ENCODE data around the gene BRD4. TPM values are rescaled to one million over a fixed set of nuclear protein-coding genes. Genes with fewer than 3 reads are reported as not detected.

The BRD4 gene
- total and polyA plus RNA-seq, 2 donors (not counting 1 experiment from before 2014, with no cell fraction given): 9.9 to 20.1 TPM

DNA sequence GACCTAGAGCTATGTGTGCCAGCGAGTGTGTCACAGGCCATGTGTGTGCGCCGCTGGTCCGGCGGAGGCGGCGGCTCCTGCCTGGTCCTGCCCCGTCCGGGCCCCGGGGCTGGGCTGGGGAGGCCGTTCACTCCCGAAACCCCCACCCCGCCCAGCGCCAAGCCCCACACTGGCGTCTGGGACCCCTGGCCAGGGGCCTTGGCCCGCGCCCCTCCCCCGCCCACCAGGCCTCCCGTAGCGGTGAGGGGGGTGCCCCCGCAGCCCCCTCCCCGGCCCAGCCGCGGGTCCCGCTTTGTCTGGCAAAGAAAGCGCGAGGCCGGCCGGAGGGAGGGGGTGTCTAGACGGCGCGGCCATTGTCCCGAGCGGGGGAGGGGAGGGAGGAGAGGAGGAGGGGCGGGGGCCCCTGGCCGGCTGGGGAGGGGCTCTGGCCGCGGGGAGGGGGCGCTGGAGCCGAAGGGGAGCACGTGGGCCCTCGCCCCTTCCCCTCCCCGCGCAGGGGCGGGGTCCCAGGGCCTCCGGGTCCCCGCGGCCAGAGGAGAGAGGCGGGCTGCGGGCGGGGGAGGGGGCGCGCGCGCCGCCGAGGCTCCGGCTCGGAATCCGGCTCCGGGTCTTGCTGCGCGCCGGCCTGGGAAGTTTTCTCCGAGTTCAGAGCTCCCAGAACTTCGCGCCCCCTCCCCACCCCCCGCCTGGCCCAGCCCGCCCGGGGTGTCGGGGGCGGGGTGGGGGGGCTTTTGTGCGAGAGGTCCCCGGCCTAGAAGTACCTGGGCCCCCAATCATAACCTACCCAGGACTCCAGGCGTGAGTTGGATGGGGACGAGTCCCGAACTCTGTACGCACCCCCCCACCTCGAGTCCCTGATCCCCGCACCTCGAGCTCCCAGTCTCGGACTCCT lies 132.4 kb downstream of the BRD4 start:
- Histone ChIP-seq H3K4me1 (ENCODE audit: control insufficient read depth, extremely low read depth, insufficient read depth, low read length) (peaks cover 12% of the 10 kb centered on the region), H2AFZ (ENCODE audit: low read length) (no peak overlapping the region), H3K27ac (ENCODE audit: insufficient read depth, low read length) (peak overlapping the region; percentile 27), H4K20me1 (ENCODE audit: control insufficient read depth, extremely low read depth, insufficient read depth, low read length) (no peaks in the 10 kb centered on the region), H3K9me3 (ENCODE audit: control insufficient read depth, insufficient read depth, low read depth, low read length) (no peaks in the 10 kb centered on the region), H3K9ac (ENCODE audit: insufficient read depth, low read length) (peak overlapping the region; percentile 82), H3K4me3 (replicated peaks in 1 of 4; ENCODE audit: control extremely low read depth in 1 of 4, insufficient read depth in 1 of 4, low read depth in 3 of 4, low read length in 4 of 4) (peak overlapping the region; percentile 53 to 72 (median 56)), H3K79me2 (ENCODE audit: control insufficient read depth, insufficient read depth, low read length) (no peaks in the 10 kb centered on the region), H3K36me3 (ENCODE audit: control insufficient read depth, insufficient read depth, low read length) (no peaks in the 10 kb centered on the region), H3K4me2 (ENCODE audit: extremely low read depth, insufficient read depth, low read length) (peak overlapping the region; percentile 90), H3K27me3 (ENCODE audit: control insufficient read depth, insufficient read depth, low read length) (no peaks in the 10 kb centered on the region)
- peak in 1 of 2 donors; percentile 37 for DNase-seq (ENCODE audit: low read depth in 2 of 2)
- TF ChIP-seq CTCF (conservative IDR thresholded peaks at IDR 0.05 in 1 of 2, IDR thresholded peaks at IDR 0.05 in 1 of 2; ENCODE audit: low read depth in 1 of 2, low read length in 2 of 2) (no peak), EZH2 (IDR thresholded peaks at IDR 0.05; ENCODE audit: low read length, missing control alignments) (peak; percentile 47)

GRCh38 chr19:15198951-15199660 lies 133.2 kb downstream of the BRD4 start:
- H2AFZ ChIP-seq (ENCODE audit: low read length): no peak overlapping the region
- peak overlapping the region in 1 of 4 experiments; percentile 72 for H3K4me3 ChIP-seq (replicated peaks in 1 of 4; ENCODE audit: control extremely low read depth in 1 of 4, insufficient read depth in 1 of 4, low read depth in 3 of 4, low read length in 4 of 4)
- no peaks in the 10 kb centered on the region for H3K27me3 ChIP-seq (ENCODE audit: control insufficient read depth, insufficient read depth, low read length)
- peak overlapping the region; percentile 25 for H3K4me2 ChIP-seq (ENCODE audit: extremely low read depth, insufficient read depth, low read length)
- H3K79me2 ChIP-seq (ENCODE audit: control insufficient read depth, insufficient read depth, low read length): no peaks in the 10 kb centered on the region
- H3K4me1 ChIP-seq (ENCODE audit: control insufficient read depth, extremely low read depth, insufficient read depth, low read length): peaks cover 14% of the 10 kb centered on the region
- no peak overlapping the region for H3K27ac ChIP-seq (ENCODE audit: insufficient read depth, low read length)
- H3K9ac ChIP-seq (ENCODE audit: insufficient read depth, low read length): peak overlapping the region; percentile 8
- no peaks in the 10 kb centered on the region for H3K36me3 ChIP-seq (ENCODE audit: control insufficient read depth, insufficient read depth, low read length)
- no peak for TF ChIP-seq CTCF (conservative IDR thresholded peaks at IDR 0.05 in 1 of 2, IDR thresholded peaks at IDR 0.05 in 1 of 2; ENCODE audit: low read depth in 1 of 2, low read length in 2 of 2)
- peak; percentile 68 for TF ChIP-seq EZH2 (IDR thresholded peaks at IDR 0.05; ENCODE audit: low read length, missing control alignments)
- H4K20me1 ChIP-seq (ENCODE audit: control insufficient read depth, extremely low read depth, insufficient read depth, low read length): no peaks in the 10 kb centered on the region
- no peak for DNase-seq (ENCODE audit: low read depth in 2 of 2)
- no peaks in the 10 kb centered on the region for H3K9me3 ChIP-seq (ENCODE audit: control insufficient read depth, insufficient read depth, low read depth, low read length)

GRCh38 chr19:15197942-15198341 lies 134.4 kb downstream of the BRD4 start:
- Histone ChIP-seq H3K36me3 (ENCODE audit: control insufficient read depth, insufficient read depth, low read length) (no peaks in the 10 kb centered on the region), H3K79me2 (ENCODE audit: control insufficient read depth, insufficient read depth, low read length) (no peaks in the 10 kb centered on the region), H3K4me3 (replicated peaks in 1 of 4; ENCODE audit: control extremely low read depth in 1 of 4, insufficient read depth in 1 of 4, low read depth in 3 of 4, low read length in 4 of 4) (no peak overlapping the region), H2AFZ (ENCODE audit: low read length) (no peak overlapping the region), H3K27me3 (ENCODE audit: control insufficient read depth, insufficient read depth, low read length) (no peaks in the 10 kb centered on the region), H4K20me1 (ENCODE audit: control insufficient read depth, extremely low read depth, insufficient read depth, low read length) (no peaks in the 10 kb centered on the region), H3K9ac (ENCODE audit: insufficient read depth, low read length) (no peak overlapping the region), H3K4me2 (ENCODE audit: extremely low read depth, insufficient read depth, low read length) (no peak overlapping the region), H3K4me1 (ENCODE audit: control insufficient read depth, extremely low read depth, insufficient read depth, low read length) (peaks cover 14% of the 10 kb centered on the region), H3K27ac (ENCODE audit: insufficient read depth, low read length) (no peak overlapping the region), H3K9me3 (ENCODE audit: control insufficient read depth, insufficient read depth, low read depth, low read length) (no peaks in the 10 kb centered on the region)
- DNase-seq (ENCODE audit: low read depth in 2 of 2): no peak
- TF ChIP-seq EZH2 (IDR thresholded peaks at IDR 0.05; ENCODE audit: low read length, missing control alignments) (no peak), CTCF (conservative IDR thresholded peaks at IDR 0.05 in 1 of 2, IDR thresholded peaks at IDR 0.05 in 1 of 2; ENCODE audit: low read depth in 1 of 2, low read length in 2 of 2) (no peak)

Measured in fibroblast of lung (primary cell).